Measurements from ENCODE around the gene MYO5A.

The MYO5A gene

DNA sequence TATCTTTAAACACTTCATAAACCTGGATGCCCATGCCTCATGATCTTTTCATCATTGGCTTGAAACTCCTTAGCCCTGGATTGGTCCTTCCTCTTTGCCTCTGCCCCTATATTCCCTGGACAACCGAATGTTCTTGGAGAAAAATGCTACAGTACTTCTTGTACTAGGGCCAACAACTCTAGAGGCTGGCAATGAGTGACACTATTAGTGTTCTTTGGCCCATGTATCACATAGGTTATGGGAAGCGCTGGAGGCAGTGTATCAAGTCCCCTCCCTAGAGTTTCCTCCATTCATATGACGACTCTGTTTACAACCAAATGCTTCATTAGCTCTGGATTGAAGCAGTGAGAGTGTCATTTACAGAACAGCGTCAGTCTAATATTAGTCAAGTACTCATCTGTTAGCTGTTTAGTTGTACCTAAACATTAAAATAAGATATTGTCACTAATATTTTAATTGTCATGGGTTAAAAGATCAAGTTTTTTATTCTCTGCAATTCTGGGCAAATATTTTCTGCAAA is 166.6 kb downstream of the MYO5A start:
- TF ChIP-seq, protein P1, sequence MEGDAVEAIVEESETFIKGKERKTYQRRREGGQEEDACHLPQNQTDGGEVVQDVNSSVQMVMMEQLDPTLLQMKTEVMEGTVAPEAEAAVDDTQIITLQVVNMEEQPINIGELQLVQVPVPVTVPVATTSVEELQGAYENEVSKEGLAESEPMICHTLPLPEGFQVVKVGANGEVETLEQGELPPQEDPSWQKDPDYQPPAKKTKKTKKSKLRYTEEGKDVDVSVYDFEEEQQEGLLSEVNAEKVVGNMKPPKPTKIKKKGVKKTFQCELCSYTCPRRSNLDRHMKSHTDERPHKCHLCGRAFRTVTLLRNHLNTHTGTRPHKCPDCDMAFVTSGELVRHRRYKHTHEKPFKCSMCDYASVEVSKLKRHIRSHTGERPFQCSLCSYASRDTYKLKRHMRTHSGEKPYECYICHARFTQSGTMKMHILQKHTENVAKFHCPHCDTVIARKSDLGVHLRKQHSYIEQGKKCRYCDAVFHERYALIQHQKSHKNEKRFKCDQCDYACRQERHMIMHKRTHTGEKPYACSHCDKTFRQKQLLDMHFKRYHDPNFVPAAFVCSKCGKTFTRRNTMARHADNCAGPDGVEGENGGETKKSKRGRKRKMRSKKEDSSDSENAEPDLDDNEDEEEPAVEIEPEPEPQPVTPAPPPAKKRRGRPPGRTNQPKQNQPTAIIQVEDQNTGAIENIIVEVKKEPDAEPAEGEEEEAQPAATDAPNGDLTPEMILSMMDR (IDR thresholded peaks at IDR 0.05; ENCODE audit: low read depth, low read length), result no peak
- DNase-seq (ENCODE audit: low read depth, low spot score), result no peak
- H3K4me3 ChIP-seq (ENCODE audit: low read depth, low read length), result no peak overlapping the region
- in situ Hi-C loops (cut with HindIII; ENCODE audit: low sequenced_read_pairs), result no loop called here

GRCh38 chr15:52361494-52361893 is 167.2 kb downstream of the MYO5A start:
- TF ChIP-seq, protein P1 (IDR thresholded peaks at IDR 0.05; ENCODE audit: low read depth, low read length), result no peak
- DNase-seq (ENCODE audit: low read depth, low spot score), result no peak
- no peak overlapping the region for H3K4me3 ChIP-seq (ENCODE audit: low read depth, low read length)
- in situ Hi-C loops (cut with HindIII; ENCODE audit: low sequenced_read_pairs), result no loop called here

DNA sequence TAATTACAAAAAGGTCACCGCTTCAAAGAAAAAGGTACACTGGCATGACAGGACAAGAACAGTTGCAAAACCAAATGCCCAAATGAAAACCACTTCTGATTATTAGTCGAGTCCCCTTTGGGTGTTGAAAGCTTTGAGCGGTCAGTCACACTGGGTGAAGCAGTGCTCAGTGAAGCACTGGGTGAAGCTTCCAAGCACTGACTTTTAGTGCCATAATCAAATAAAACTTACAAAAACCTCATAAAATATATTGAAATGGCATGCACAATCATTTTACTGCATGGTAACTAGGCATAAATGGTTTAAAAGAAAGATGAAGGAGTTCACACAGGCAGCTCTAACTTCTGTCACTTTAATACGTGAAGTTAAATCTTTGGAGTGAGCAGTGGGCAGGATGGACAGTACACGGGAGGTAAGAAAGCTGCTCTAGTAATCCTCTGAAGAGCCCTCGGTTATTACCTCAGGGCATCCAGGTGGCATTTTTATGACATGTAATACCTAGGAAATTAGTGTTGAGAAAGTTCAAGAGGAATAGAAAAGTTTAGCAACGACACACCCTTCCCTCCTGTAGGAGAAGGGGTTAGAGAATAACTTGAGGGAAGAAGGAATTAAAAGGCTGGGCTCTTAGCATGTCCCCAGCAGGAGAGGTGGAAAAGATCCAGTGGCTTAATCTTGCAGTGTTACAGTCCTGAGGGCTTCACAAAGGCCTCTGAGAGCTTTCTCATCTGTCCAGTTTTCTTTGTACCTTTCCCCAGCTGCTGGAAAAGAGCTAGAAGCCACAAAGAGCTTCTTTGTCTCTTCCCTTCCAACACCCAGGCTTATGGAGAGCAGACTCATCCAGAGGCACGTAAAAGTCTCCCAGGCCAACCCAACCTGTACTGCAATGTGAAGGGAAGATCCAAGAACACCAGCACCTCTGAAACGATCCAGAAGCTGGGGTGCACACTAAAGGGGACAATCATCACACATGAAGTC is 168.2 kb downstream of the MYO5A start:
- no peak for DNase-seq (ENCODE audit: low read depth, low spot score)
- TF ChIP-seq, protein P1 (IDR thresholded peaks at IDR 0.05; ENCODE audit: low read depth, low read length), result no peak
- in situ Hi-C loops (cut with HindIII; ENCODE audit: low sequenced_read_pairs), result no loop called here
- no peak overlapping the region for H3K4me3 ChIP-seq (ENCODE audit: low read depth, low read length)

- DNase-seq (ENCODE audit: low read depth, low spot score), result no peak
- no peak overlapping the region for H3K4me3 ChIP-seq (ENCODE audit: low read depth, low read length)
- TF ChIP-seq, protein P1 (IDR thresholded peaks at IDR 0.05; ENCODE audit: low read depth, low read length), result no peak
- in situ Hi-C loops (cut with HindIII; ENCODE audit: low sequenced_read_pairs), result no loop called here
Measured at GRCh38 chr15:52359722-52360121, 169.0 kb downstream of the MYO5A start.

- H3K4me3 ChIP-seq (ENCODE audit: low read depth, low read length), result no peak overlapping the region
- DNase-seq (ENCODE audit: low read depth, low spot score), result no peak
- in situ Hi-C loops (cut with HindIII; ENCODE audit: low sequenced_read_pairs), result no loop called here
- TF ChIP-seq, protein P1 (IDR thresholded peaks at IDR 0.05; ENCODE audit: low read depth, low read length), result no peak
Measured at GRCh38 chr15:52357949-52358348, 170.7 kb downstream of the MYO5A start.

DNA sequence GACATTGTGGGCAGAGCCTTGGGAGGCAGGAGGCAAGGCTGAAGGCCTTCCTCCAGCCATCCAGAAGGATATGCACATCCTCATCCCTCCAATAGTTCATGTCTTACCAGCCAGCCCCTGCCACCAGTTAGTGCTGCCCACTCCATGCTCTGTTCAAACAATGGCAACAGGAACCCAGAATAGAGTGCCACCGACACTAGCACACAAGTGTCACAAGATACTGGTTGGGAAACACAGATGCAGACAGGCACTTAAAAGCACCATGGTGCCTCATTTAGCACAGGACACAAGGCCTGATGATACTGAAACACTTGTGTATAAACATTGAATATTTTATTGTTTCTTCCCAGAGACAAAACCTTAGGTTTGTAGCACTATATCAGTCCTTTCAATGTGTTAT is 176.6 kb downstream of the MYO5A start:
- no peak for DNase-seq (ENCODE audit: low read depth, low spot score)

More for the DNA sequence above, 176.6 kb downstream of the MYO5A start:
- in situ Hi-C loops (cut with HindIII; ENCODE audit: low sequenced_read_pairs), result no loop called here
- no peak overlapping the region for H3K4me3 ChIP-seq (ENCODE audit: low read depth, low read length)
- TF ChIP-seq, protein P1 (IDR thresholded peaks at IDR 0.05; ENCODE audit: low read depth, low read length), result no peak

All from astrocyte of the spinal cord (primary cell).